NB4 (cell line): ENCODE measurements around the gene PDE4B.

Experiments
- POLR2A ChIP-seq: IDR thresholded peaks from 2 replicates; pipeline ENCODE4 v1.6.1; 2011; ENCODE audit warnings: mild to moderate bottlenecking; ENCODE audit not compliant: insufficient read length; ENCODE audit errors: extremely low read depth
- TF ChIP-seq, protein P1 (sequence below): IDR thresholded peaks from one replicate; pipeline ENCODE4 v1.5.1; 2012; ENCODE audit warnings: low read depth, low read length

DNA sequence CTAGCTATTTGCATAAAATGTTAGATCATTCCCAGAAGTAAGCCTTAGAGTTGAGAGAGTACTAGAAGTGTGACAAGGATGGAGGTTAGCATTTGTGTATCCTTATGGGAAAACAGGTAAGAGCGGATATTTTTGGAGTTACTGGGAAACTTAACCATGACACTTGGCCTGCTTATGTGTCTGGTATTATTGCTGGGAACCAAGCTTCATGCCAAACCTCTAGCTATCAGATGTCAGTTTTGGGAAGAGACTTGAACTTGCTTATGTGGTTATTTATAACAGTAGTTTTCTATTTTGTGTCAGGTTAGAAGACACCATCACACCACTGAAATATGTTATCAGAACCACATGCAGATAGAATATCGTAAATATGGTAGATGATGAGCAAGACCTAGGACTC, 511.0 kb downstream of the PDE4B start:
- TF ChIP-seq, protein P1, sequence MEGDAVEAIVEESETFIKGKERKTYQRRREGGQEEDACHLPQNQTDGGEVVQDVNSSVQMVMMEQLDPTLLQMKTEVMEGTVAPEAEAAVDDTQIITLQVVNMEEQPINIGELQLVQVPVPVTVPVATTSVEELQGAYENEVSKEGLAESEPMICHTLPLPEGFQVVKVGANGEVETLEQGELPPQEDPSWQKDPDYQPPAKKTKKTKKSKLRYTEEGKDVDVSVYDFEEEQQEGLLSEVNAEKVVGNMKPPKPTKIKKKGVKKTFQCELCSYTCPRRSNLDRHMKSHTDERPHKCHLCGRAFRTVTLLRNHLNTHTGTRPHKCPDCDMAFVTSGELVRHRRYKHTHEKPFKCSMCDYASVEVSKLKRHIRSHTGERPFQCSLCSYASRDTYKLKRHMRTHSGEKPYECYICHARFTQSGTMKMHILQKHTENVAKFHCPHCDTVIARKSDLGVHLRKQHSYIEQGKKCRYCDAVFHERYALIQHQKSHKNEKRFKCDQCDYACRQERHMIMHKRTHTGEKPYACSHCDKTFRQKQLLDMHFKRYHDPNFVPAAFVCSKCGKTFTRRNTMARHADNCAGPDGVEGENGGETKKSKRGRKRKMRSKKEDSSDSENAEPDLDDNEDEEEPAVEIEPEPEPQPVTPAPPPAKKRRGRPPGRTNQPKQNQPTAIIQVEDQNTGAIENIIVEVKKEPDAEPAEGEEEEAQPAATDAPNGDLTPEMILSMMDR: no peak
- TF ChIP-seq POLR2A: no peak
